ENCODE measurements around the gene TUBGCP5.

TUBGCP5 gene

GRCh38 chr15:23039143-23039916, at the start of gene TUBGCP5 (continued):
- TF ChIP-seq, protein P1, sequence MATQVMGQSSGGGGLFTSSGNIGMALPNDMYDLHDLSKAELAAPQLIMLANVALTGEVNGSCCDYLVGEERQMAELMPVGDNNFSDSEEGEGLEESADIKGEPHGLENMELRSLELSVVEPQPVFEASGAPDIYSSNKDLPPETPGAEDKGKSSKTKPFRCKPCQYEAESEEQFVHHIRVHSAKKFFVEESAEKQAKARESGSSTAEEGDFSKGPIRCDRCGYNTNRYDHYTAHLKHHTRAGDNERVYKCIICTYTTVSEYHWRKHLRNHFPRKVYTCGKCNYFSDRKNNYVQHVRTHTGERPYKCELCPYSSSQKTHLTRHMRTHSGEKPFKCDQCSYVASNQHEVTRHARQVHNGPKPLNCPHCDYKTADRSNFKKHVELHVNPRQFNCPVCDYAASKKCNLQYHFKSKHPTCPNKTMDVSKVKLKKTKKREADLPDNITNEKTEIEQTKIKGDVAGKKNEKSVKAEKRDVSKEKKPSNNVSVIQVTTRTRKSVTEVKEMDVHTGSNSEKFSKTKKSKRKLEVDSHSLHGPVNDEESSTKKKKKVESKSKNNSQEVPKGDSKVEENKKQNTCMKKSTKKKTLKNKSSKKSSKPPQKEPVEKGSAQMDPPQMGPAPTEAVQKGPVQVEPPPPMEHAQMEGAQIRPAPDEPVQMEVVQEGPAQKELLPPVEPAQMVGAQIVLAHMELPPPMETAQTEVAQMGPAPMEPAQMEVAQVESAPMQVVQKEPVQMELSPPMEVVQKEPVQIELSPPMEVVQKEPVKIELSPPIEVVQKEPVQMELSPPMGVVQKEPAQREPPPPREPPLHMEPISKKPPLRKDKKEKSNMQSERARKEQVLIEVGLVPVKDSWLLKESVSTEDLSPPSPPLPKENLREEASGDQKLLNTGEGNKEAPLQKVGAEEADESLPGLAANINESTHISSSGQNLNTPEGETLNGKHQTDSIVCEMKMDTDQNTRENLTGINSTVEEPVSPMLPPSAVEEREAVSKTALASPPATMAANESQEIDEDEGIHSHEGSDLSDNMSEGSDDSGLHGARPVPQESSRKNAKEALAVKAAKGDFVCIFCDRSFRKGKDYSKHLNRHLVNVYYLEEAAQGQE (tag by site-specific recombination; IDR thresholded peaks at IDR 0.05), result peak; percentile 25; the same call in 1 of the 2 replicates
- TF ChIP-seq ZEB2 (tag by site-specific recombination; IDR thresholded peaks at IDR 0.05) (peak; percentile 78; the same call in 1 of the 2 replicates), ZNF398 (tag by site-specific recombination; IDR thresholded peaks at IDR 0.05) (peak; percentile 76), ZNF513 (tag by site-specific recombination; IDR thresholded peaks at IDR 0.05) (no peak), YY1 (tag by site-specific recombination; IDR thresholded peaks at IDR 0.05) (peak; percentile 76), KLF16 (tag by site-specific recombination; IDR thresholded peaks at IDR 0.05) (peak; percentile 96), SP7 (tag by site-specific recombination; IDR thresholded peaks at IDR 0.05) (peak; percentile 26; the same call in 1 of the 2 replicates), ZNF24 (tag by site-specific recombination; IDR thresholded peaks at IDR 0.05) (0 out of 2 replicates have a peak, but pooled peaks have one; percentile 22), ZNF701 (tag by site-specific recombination; IDR thresholded peaks at IDR 0.05) (no peak), ZBTB8A (tag by site-specific recombination; IDR thresholded peaks at IDR 0.05) (peak; percentile 44; the same call in 1 of the 2 replicates), BCL11A (tag by site-specific recombination; IDR thresholded peaks at IDR 0.05; ENCODE audit: low read depth) (no peak), INSM2 (tag by site-specific recombination; IDR thresholded peaks at IDR 0.05) (peak; percentile 41; the same call in 1 of the 2 replicates), ZNF777 (tag by site-specific recombination; IDR thresholded peaks at IDR 0.05; ENCODE audit: borderline replicate concordance) (0 out of 2 replicates have a peak, but pooled peaks have one; percentile 31), ZNF311 (tag by site-specific recombination; IDR thresholded peaks at IDR 0.05; ENCODE audit: borderline replicate concordance) (no peak), ZFP69B (tag by site-specific recombination; IDR thresholded peaks at IDR 0.05) (0 out of 2 replicates have a peak, but pooled peaks have one; percentile 28), SP2 (tag by site-specific recombination; IDR thresholded peaks at IDR 0.05) (peak; percentile 26), ZIC2 (tag by site-specific recombination; IDR thresholded peaks at IDR 0.05) (peak; percentile 59), KLF10 (tag by site-specific recombination; IDR thresholded peaks at IDR 0.05) (no peak), ZNF791 (tag by site-specific recombination; IDR thresholded peaks at IDR 0.05) (no peak)
- TF ChIP-seq, protein P2, sequence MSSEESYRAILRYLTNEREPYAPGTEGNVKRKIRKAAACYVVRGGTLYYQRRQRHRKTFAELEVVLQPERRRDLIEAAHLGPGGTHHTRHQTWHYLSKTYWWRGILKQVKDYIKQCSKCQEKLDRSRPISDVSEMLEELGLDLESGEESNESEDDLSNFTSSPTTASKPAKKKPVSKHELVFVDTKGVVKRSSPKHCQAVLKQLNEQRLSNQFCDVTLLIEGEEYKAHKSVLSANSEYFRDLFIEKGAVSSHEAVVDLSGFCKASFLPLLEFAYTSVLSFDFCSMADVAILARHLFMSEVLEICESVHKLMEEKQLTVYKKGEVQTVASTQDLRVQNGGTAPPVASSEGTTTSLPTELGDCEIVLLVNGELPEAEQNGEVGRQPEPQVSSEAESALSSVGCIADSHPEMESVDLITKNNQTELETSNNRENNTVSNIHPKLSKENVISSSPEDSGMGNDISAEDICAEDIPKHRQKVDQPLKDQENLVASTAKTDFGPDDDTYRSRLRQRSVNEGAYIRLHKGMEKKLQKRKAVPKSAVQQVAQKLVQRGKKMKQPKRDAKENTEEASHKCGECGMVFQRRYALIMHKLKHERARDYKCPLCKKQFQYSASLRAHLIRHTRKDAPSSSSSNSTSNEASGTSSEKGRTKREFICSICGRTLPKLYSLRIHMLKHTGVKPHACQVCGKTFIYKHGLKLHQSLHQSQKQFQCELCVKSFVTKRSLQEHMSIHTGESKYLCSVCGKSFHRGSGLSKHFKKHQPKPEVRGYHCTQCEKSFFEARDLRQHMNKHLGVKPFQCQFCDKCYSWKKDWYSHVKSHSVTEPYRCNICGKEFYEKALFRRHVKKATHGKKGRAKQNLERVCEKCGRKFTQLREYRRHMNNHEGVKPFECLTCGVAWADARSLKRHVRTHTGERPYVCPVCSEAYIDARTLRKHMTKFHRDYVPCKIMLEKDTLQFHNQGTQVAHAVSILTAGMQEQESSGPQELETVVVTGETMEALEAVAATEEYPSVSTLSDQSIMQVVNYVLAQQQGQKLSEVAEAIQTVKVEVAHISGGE (tag by site-specific recombination; conservative IDR thresholded peaks at IDR 0.05; ENCODE audit: low read depth), result 0 out of 2 replicates have a peak, but pooled peaks have one; percentile 57
- TF ChIP-seq, protein P3, sequence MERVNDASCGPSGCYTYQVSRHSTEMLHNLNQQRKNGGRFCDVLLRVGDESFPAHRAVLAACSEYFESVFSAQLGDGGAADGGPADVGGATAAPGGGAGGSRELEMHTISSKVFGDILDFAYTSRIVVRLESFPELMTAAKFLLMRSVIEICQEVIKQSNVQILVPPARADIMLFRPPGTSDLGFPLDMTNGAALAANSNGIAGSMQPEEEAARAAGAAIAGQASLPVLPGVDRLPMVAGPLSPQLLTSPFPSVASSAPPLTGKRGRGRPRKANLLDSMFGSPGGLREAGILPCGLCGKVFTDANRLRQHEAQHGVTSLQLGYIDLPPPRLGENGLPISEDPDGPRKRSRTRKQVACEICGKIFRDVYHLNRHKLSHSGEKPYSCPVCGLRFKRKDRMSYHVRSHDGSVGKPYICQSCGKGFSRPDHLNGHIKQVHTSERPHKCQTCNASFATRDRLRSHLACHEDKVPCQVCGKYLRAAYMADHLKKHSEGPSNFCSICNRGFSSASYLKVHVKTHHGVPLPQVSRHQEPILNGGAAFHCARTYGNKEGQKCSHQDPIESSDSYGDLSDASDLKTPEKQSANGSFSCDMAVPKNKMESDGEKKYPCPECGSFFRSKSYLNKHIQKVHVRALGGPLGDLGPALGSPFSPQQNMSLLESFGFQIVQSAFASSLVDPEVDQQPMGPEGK (tag by site-specific recombination; IDR thresholded peaks at IDR 0.05), result peak; percentile 37; the same call in 1 of the 2 replicates
